SK-N-SH (cell line): ENCODE measurements around the gene RBP3.

ENCODE experiments used
- CTCF ChIP-seq: fragments of 200-600 bp; sonication (generic); IDR thresholded peaks from 2 replicates; pipeline ENCODE4 v1.6.1; 2017; ENCODE audit warnings: antibody characterized with exemption, mild to moderate bottlenecking, moderate library complexity
- ELF1 ChIP-seq: IDR thresholded peaks from 2 replicates; pipeline ENCODE4 v1.4.0; 2012
- EP300 ChIP-seq, 2 experiments: IDR thresholded peaks; 2 replicates each; pipeline versions ENCODE4 v1.4.0 to v1.6.1; 2012; ENCODE audit warnings: borderline replicate concordance in 1 of 2, low read depth in 1 of 2, low read length in 1 of 2
- FOXJ3 ChIP-seq: sonication (generic); formaldehyde crosslinking; IDR thresholded peaks from 2 replicates; pipeline ENCODE4 v1.5.1; 2020; ENCODE audit warnings: mild to moderate bottlenecking, missing genetic modification reagents
- JUND ChIP-seq: IDR thresholded peaks from 2 replicates; pipeline ENCODE4 v1.4.0; 2012
- POLR2AphosphoS5 ChIP-seq: IDR thresholded peaks from 2 replicates; pipeline ENCODE4 v1.6.1; 2012; ENCODE audit warnings: low read depth, low read length
- RAD21 ChIP-seq: IDR thresholded peaks from 2 replicates; pipeline ENCODE4 v1.6.1; 2012; ENCODE audit warnings: mild to moderate bottlenecking, low read length
- RFX5 ChIP-seq: IDR thresholded peaks from 2 replicates; pipeline ENCODE4 v1.6.1; 2012; ENCODE audit warnings: mild to moderate bottlenecking, improper control_type of control experiment, low read length
- USF1 ChIP-seq: IDR thresholded peaks from 2 replicates; pipeline ENCODE4 v1.4.0; 2012; ENCODE audit warnings: low read depth, borderline replicate concordance
- ZBTB33 ChIP-seq: IDR thresholded peaks from 2 replicates; pipeline ENCODE4 v1.4.0; 2012; ENCODE audit warnings: low read depth, borderline replicate concordance

- TF ChIP-seq USF1 = no peak
- TF ChIP-seq EP300 (IDR thresholded peaks at IDR 0.05; ENCODE audit: borderline replicate concordance in 1 of 2, low read depth in 1 of 2, low read length in 1 of 2) = no peak
- no peak for TF ChIP-seq ELF1
- TF ChIP-seq JUND = no peak
- TF ChIP-seq RAD21 = no peak
- no peak for TF ChIP-seq CTCF
- TF ChIP-seq FOXJ3 (CRISPR knock-in tag) = no peak
- TF ChIP-seq RFX5 = no peak
- TF ChIP-seq ZBTB33 = no peak
- no peak for TF ChIP-seq POLR2AphosphoS5
Measured at GRCh38 chr10:47400786-47401185, 52.6 kb downstream of the RBP3 start.
